HEK293 (cell line): ENCODE measurements around the gene LETM1.

ENCODE experiments used
- ATF2 ChIP-seq: fragments of 450-650 bp; formaldehyde crosslinking; IDR thresholded peaks from 2 replicates; pipeline ENCODE4 v1.5.1; 2016; ENCODE audit warnings: missing biosample characterization, missing genetic modification characterization, low read depth
- CTCF ChIP-seq: fragments of 450-650 bp; formaldehyde crosslinking; IDR thresholded peaks from 2 replicates; pipeline ENCODE4 v1.5.1; 2016; ENCODE audit warnings: missing biosample characterization, missing genetic modification characterization
- GLI2 ChIP-seq: fragments of 450-650 bp; formaldehyde crosslinking; IDR thresholded peaks from 2 replicates; pipeline ENCODE4; 2017; ENCODE audit warnings: missing biosample characterization, missing genetic modification characterization, low read depth, borderline replicate concordance
- GLI4 ChIP-seq: fragments of 450-650 bp; formaldehyde crosslinking; IDR thresholded peaks from 2 replicates; pipeline ENCODE4 v1.5.1; 2016; ENCODE audit warnings: missing biosample characterization, missing genetic modification characterization
- KLF10 ChIP-seq: fragments of 450-650 bp; IDR thresholded peaks from 2 replicates; pipeline ENCODE4 v1.5.1; 2018; ENCODE audit warnings: missing biosample characterization, mild to moderate bottlenecking, missing genetic modification characterization
- PATZ1 ChIP-seq: fragments of 450-650 bp; formaldehyde crosslinking; IDR thresholded peaks from 2 replicates; pipeline ENCODE4 v1.5.1; 2016; ENCODE audit warnings: missing biosample characterization, missing genetic modification characterization
- ZBTB20 ChIP-seq: fragments of 450-650 bp; formaldehyde crosslinking; IDR thresholded peaks from 2 replicates; pipeline ENCODE4 v1.5.1; 2016; ENCODE audit warnings: missing biosample characterization, missing genetic modification characterization
- ZNF140 ChIP-seq: fragments of 450-650 bp; formaldehyde crosslinking; IDR thresholded peaks from 2 replicates; pipeline ENCODE4 v1.5.1; 2016; ENCODE audit warnings: missing biosample characterization, missing genetic modification characterization
- ZNF169 ChIP-seq: fragments of 450-650 bp; formaldehyde crosslinking; IDR thresholded peaks from 2 replicates; pipeline ENCODE4 v1.5.1; 2016; ENCODE audit warnings: missing biosample characterization, missing genetic modification characterization
- ZNF274 ChIP-seq, 2 experiments: fragments of 200-500 bp in 1 of 2; fragments of 450-650 bp in 1 of 2; sonication (Bioruptor generic) in 1 of 2; formaldehyde crosslinking in 1 of 2; IDR thresholded peaks; 2 replicates each; pipeline versions ENCODE4 v1.5.1 to v1.6.1; 2014 to 2016; ENCODE audit warnings: borderline replicate concordance in 1 of 2, inconsistent platforms in 1 of 2, low read length in 1 of 2, missing biosample characterization in 1 of 2, missing genetic modification characterization in 1 of 2
- ZNF335 ChIP-seq: fragments of 450-650 bp; formaldehyde crosslinking; conservative IDR thresholded peaks from 2 replicates; pipeline ENCODE4 v1.5.1; 2016; ENCODE audit warnings: missing biosample characterization, missing genetic modification characterization
- ZNF37A ChIP-seq: fragments of 450-650 bp; IDR thresholded peaks from 2 replicates; pipeline ENCODE4 v1.5.1; 2018; ENCODE audit warnings: missing biosample characterization, missing genetic modification characterization
- ZNF416 ChIP-seq: fragments of 450-650 bp; formaldehyde crosslinking; IDR thresholded peaks from 2 replicates; pipeline ENCODE4 v1.5.1; 2016; ENCODE audit warnings: missing biosample characterization, missing genetic modification characterization
- ZNF488 ChIP-seq: fragments of 450-650 bp; formaldehyde crosslinking; IDR thresholded peaks from 2 replicates; pipeline ENCODE4 v1.5.1; 2016; ENCODE audit warnings: missing biosample characterization, missing genetic modification characterization

GRCh38 chr4:1854752-1855151 is 1.2 kb downstream of the LETM1 start:
- no peak for TF ChIP-seq ZBTB20 (tag by site-specific recombination)
- TF ChIP-seq GLI4 (tag by site-specific recombination), result no peak
- no peak for TF ChIP-seq ZNF335 (tag by site-specific recombination)
- no peak for TF ChIP-seq ATF2 (tag by site-specific recombination)
- TF ChIP-seq KLF10 (tag by site-specific recombination), result no peak
- no peak for TF ChIP-seq ZNF140
- no peak for TF ChIP-seq ZNF169
- no peak for TF ChIP-seq CTCF (tag by site-specific recombination)
- no peak for TF ChIP-seq ZNF37A
- TF ChIP-seq ZNF274 (IDR thresholded peaks at IDR 0.05; ENCODE audit: low read length), result no peak
- no peak for TF ChIP-seq ZNF274 (tag by site-specific recombination; IDR thresholded peaks at IDR 0.05; ENCODE audit: borderline replicate concordance)
- TF ChIP-seq ZNF416 (tag by site-specific recombination), result no peak
- no peak for TF ChIP-seq ZNF488 (tag by site-specific recombination)
- no peak for TF ChIP-seq GLI2
- TF ChIP-seq PATZ1 (tag by site-specific recombination), result no peak
